HL-60 (cell line): Measurements from ENCODE around the gene RAP1A.

ENCODE experiments used
- DNase-seq, 2 experiments: peaks; one replicate each; pipeline ENCODE4 v3.0.0-alpha.2; 2010 to 2020; ENCODE audit warnings: low read depth in 1 of 2, low spot score in 1 of 2
- H3K27ac ChIP-seq: fragments of 250-450 bp; sonication (Bioruptor Pico); replicated peaks from 2 replicates; pipeline ENCODE4 v1.5.1; 2020; ENCODE audit warnings: mild to moderate bottlenecking, moderate library complexity
- H3K27me3 ChIP-seq: fragments of 250-450 bp; sonication (Bioruptor Pico); 2 replicates; pipeline ENCODE4 v1.5.1; 2021; ENCODE audit warnings: mild to moderate bottlenecking, moderate library complexity; ENCODE audit not compliant: insufficient read depth, poor library complexity, severe bottlenecking
- H3K4me3 ChIP-seq: replicated peaks from 2 replicates; pipeline ENCODE4 v1.5.1; 2011; ENCODE audit warnings: mild to moderate bottlenecking, control low read depth, low read length; ENCODE audit not compliant: insufficient read depth
- GABPA ChIP-seq: IDR thresholded peaks from 2 replicates; pipeline ENCODE4 v1.6.1; 2012; ENCODE audit warnings: low read depth
- POLR2AphosphoS5 ChIP-seq: IDR thresholded peaks from 2 replicates; pipeline ENCODE4 v1.6.1; 2012; ENCODE audit warnings: low read depth
- SPI1 ChIP-seq: IDR thresholded peaks from 2 replicates; pipeline ENCODE4 v1.6.1; 2012; ENCODE audit warnings: low read depth, mild to moderate bottlenecking, borderline replicate concordance
- TF ChIP-seq, protein P1 (sequence below): IDR thresholded peaks from one replicate; pipeline ENCODE4 v1.5.1; 2011; ENCODE audit warnings: low read length, control low read depth, inconsistent platforms; ENCODE audit not compliant: insufficient read depth
- TF ChIP-seq, protein P2 (sequence below): IDR thresholded peaks from 2 replicates; pipeline ENCODE4 v1.6.1; 2012; ENCODE audit warnings: low read depth; ENCODE audit not compliant: insufficient replicate concordance

RAP1A gene

DNA sequence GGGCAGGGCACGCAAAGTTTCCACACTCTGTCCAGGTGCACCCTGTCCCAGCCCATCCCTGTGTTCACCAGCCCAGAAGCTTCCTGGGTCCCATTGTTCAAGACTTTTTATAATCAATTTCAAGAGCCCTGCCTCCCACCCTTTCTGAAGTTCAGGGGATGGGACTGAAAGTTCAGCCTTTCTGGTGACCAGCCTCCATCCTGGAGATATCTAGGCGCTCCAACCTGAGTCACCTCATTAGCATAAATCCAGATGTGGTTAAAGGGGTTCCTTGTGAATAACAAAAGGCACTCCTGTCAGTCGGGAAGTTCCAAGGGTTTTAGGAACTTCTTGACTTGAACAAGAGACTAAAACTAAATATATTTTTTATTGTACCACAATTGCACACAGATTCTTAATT is 48.4 kb upstream of the RAP1A start:
- no peak overlapping the region for H3K4me3 ChIP-seq
- TF ChIP-seq GABPA (no peak), POLR2AphosphoS5 (no peak), SPI1 (no peak)
- TF ChIP-seq, protein P1, sequence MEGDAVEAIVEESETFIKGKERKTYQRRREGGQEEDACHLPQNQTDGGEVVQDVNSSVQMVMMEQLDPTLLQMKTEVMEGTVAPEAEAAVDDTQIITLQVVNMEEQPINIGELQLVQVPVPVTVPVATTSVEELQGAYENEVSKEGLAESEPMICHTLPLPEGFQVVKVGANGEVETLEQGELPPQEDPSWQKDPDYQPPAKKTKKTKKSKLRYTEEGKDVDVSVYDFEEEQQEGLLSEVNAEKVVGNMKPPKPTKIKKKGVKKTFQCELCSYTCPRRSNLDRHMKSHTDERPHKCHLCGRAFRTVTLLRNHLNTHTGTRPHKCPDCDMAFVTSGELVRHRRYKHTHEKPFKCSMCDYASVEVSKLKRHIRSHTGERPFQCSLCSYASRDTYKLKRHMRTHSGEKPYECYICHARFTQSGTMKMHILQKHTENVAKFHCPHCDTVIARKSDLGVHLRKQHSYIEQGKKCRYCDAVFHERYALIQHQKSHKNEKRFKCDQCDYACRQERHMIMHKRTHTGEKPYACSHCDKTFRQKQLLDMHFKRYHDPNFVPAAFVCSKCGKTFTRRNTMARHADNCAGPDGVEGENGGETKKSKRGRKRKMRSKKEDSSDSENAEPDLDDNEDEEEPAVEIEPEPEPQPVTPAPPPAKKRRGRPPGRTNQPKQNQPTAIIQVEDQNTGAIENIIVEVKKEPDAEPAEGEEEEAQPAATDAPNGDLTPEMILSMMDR: no peak
- TF ChIP-seq, protein P2, sequence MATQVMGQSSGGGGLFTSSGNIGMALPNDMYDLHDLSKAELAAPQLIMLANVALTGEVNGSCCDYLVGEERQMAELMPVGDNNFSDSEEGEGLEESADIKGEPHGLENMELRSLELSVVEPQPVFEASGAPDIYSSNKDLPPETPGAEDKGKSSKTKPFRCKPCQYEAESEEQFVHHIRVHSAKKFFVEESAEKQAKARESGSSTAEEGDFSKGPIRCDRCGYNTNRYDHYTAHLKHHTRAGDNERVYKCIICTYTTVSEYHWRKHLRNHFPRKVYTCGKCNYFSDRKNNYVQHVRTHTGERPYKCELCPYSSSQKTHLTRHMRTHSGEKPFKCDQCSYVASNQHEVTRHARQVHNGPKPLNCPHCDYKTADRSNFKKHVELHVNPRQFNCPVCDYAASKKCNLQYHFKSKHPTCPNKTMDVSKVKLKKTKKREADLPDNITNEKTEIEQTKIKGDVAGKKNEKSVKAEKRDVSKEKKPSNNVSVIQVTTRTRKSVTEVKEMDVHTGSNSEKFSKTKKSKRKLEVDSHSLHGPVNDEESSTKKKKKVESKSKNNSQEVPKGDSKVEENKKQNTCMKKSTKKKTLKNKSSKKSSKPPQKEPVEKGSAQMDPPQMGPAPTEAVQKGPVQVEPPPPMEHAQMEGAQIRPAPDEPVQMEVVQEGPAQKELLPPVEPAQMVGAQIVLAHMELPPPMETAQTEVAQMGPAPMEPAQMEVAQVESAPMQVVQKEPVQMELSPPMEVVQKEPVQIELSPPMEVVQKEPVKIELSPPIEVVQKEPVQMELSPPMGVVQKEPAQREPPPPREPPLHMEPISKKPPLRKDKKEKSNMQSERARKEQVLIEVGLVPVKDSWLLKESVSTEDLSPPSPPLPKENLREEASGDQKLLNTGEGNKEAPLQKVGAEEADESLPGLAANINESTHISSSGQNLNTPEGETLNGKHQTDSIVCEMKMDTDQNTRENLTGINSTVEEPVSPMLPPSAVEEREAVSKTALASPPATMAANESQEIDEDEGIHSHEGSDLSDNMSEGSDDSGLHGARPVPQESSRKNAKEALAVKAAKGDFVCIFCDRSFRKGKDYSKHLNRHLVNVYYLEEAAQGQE: no peak
- no peak overlapping the region for H3K27ac ChIP-seq
- DNase-seq: no peak
- no peaks in the 10 kb centered on the region for H3K27me3 ChIP-seq

DNA sequence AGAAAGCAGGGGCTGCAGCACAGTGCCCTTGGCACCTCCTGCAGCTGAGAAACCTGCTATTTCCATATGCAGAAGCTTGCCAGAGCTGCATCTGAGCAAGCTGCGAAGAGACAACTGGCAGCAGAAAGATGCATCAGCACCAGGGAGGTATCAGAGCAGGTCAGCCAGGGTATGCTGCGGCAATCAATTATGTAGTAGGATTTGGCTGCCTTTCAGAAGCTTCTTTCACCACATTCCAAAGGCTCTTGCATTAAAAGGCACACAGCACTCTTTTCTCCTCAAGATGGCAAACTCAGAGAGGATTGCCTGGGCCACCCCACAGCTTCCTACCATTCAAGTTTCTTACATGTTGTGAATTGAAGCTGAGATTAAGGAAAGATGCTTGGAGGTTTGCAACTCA is 47.6 kb upstream of the RAP1A start:
- Histone ChIP-seq H3K27ac (no peak overlapping the region), H3K27me3 (no peaks in the 10 kb centered on the region), H3K4me3 (no peak overlapping the region)
- TF ChIP-seq, protein P2: no peak
- no peak for TF ChIP-seq GABPA
- TF ChIP-seq SPI1: no peak
- no peak for TF ChIP-seq POLR2AphosphoS5
- TF ChIP-seq, protein P1: no peak
- no peak for DNase-seq

DNA sequence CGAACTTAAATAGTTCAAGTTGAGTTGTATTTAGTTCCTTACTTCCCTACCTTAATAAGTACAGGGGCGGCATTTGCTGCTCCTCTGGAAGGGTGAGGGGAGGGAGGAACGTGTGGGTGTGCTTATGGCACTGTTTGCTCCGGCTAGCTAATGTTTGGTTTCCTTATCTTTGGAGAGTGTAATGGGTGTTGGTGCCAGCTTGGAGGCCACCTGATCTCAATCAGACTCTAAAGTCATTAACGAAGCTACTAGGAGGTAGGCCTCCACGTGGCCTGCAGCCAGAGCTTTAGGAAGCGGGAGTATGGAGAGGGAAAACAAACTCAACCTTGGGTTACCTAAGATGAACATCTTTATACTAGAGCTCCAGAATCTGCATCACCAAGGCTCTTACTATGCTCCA is 43.0 kb upstream of the RAP1A start:
- Histone ChIP-seq H3K4me3 (no peak overlapping the region), H3K27ac (no peak overlapping the region), H3K27me3 (no peaks in the 10 kb centered on the region)
- TF ChIP-seq SPI1 (no peak), POLR2AphosphoS5 (no peak), GABPA (no peak)
- TF ChIP-seq, protein P1: no peak
- TF ChIP-seq, protein P2: no peak
- DNase-seq: no peak
